ENCODE measurements around the gene DGKB. TPM values are rescaled to one million over a fixed set of nuclear protein-coding genes. Genes with fewer than 3 reads are reported as not detected.

DGKB gene
- total RNA-seq, 5 donors from 2014 or later (not counting 1 experiment from before 2014, with no cell fraction given): not detected

DNA sequence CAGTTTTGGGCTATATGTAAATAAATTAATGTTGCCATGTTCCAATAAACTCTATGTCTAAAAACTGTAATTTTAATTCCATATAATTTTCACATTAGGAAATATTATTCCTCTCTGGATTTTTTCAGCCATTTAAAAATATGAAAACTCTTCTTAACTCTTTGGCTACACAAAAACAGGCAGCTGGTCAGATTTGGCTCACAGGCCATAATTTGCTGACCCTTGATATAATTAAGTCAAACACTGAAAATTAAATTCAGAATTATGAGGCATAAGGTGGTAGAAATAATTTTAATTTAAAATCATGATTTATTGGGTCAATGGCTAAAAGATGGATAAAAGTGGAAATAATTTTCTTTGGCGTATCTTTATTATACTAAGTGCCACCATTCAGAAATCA lies 746.1 kb downstream of the DGKB start:
- peaks cover 0 to 15% (median 0%) of the 10 kb centered on the region in 3 donors for H3K9me3 Mint-ChIP-seq
- H3K27me3 Mint-ChIP-seq: no peaks in the 10 kb centered on the region
- Histone ChIP-seq H3K27me3 (replicated peaks in 1 of 2; ENCODE audit: control insufficient read depth in 2 of 2, extremely low read depth in 1 of 2, insufficient read depth in 2 of 2, low read length in 1 of 2) (no peaks in the 10 kb centered on the region), H3K27ac (ENCODE audit: low read length) (no peak overlapping the region), H3K36me3 (ENCODE audit: control insufficient read depth in 2 of 2, extremely low read depth in 1 of 2, insufficient read depth in 1 of 2, low read length in 1 of 2) (no peaks in the 10 kb centered on the region), H3K4me3 (ENCODE audit: control insufficient read depth in 1 of 2, extremely low read depth in 1 of 2, low read length in 1 of 2) (no peak overlapping the region), H3K4me1 (ENCODE audit: control insufficient read depth in 1 of 2, extremely low read depth in 1 of 2, insufficient read depth in 2 of 2, low read length in 2 of 2) (no peaks in the 10 kb centered on the region), H3K9me3 (no peaks in the 10 kb centered on the region)
- peaks cover 0 to 3% (median 0%) of the 10 kb centered on the region in 3 donors for H3K4me1 Mint-ChIP-seq
- POLR2A ChIA-PET: no interaction called here
- H3K4me3 Mint-ChIP-seq: no peak overlapping the region
- H3K36me3 Mint-ChIP-seq: no peaks in the 10 kb centered on the region
- ATAC-seq (replicated peaks in 1 of 4) (no peak), DNase-seq (no peak)
- H3K27ac Mint-ChIP-seq: no peak overlapping the region
- WGBS (ENCODE audit: insufficient coverage): no CpG with 5 or more reads among the region's 1 CpG
- CTCF ChIA-PET: interaction anchor here in 1 of 2 donors (0.7 kb wide), 1 partner anchor 27 kb away, joined by 3 read pairs; no protein-coding TSS in a partner anchor

DNA sequence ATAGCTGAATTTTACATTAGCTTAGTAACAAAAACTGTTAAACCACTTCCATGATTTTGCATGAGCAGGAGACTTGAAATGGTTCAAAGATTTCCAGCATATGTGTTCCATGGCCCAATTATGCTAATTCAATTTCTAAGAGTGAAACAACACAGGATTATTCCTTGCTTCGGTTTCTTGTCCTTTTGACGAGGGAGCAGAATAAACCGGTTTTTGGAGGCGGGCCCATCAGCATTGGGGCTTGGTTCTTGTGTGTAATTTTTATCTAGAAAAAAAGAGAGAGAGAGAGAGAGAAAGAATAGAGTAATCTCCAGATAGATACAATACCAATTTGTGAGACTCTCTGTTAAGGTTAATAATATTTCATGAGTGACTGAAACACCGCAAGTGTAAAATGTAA lies 753.6 kb downstream of the DGKB start:
- H3K4me1 Mint-ChIP-seq: peaks cover 0 to 3% (median 0%) of the 10 kb centered on the region in 3 donors
- no peak overlapping the region for H3K27ac Mint-ChIP-seq
- no peak overlapping the region for H3K4me3 ChIP-seq (ENCODE audit: control insufficient read depth in 1 of 2, extremely low read depth in 1 of 2, low read length in 1 of 2)
- H3K27me3 Mint-ChIP-seq: no peaks in the 10 kb centered on the region
- POLR2A ChIA-PET: no interaction called here
- no peaks in the 10 kb centered on the region for H3K9me3 Mint-ChIP-seq
- ATAC-seq (replicated peaks in 1 of 4): no peak
- no peaks in the 10 kb centered on the region for H3K9me3 ChIP-seq
- no peaks in the 10 kb centered on the region for H3K36me3 ChIP-seq (ENCODE audit: control insufficient read depth in 2 of 2, extremely low read depth in 1 of 2, insufficient read depth in 1 of 2, low read length in 1 of 2)
- H3K4me1 ChIP-seq (ENCODE audit: control insufficient read depth in 1 of 2, extremely low read depth in 1 of 2, insufficient read depth in 2 of 2, low read length in 2 of 2): no peaks in the 10 kb centered on the region
- no peaks in the 10 kb centered on the region for H3K27me3 ChIP-seq (replicated peaks in 1 of 2; ENCODE audit: control insufficient read depth in 2 of 2, extremely low read depth in 1 of 2, insufficient read depth in 2 of 2, low read length in 1 of 2)
- H3K36me3 Mint-ChIP-seq: no peaks in the 10 kb centered on the region
- no peak overlapping the region for H3K27ac ChIP-seq (ENCODE audit: low read length)
- no peak for DNase-seq
- CTCF ChIA-PET: interaction anchor here in 1 of 2 donors (0.6 kb wide), 1 partner anchor 29 kb away, joined by 7 read pairs; no protein-coding TSS in a partner anchor
- WGBS (ENCODE audit: insufficient coverage): no CpG with 5 or more reads among the region's 5 CpGs
- no peak overlapping the region for H3K4me3 Mint-ChIP-seq

DNA sequence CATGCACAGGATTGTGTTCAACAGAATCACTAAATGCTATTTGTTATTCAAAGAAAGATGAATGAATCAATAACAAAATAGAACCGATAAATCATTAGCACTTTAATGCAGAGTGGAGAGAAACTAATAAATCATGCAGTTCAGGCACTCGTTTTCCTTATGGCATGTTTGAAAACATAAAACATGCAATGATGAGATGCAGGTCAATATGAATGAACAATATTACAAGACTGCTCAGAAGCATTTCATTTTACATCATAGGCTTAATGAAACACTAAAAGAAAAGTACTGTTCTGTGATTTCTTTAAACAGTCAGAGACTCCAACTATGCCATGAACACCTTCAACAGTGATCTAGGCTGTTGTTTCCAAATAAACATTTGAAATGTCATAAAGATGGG lies 755.0 kb downstream of the DGKB start:
- H3K27ac ChIP-seq (ENCODE audit: low read length): no peak overlapping the region
- no peaks in the 10 kb centered on the region for H3K27me3 Mint-ChIP-seq
- H3K9me3 Mint-ChIP-seq: peaks cover 0 to 2% (median 0%) of the 10 kb centered on the region in 3 donors
- no peak overlapping the region for H3K27ac Mint-ChIP-seq
- no peaks in the 10 kb centered on the region for H3K36me3 Mint-ChIP-seq
- H3K4me1 ChIP-seq (ENCODE audit: control insufficient read depth in 1 of 2, extremely low read depth in 1 of 2, insufficient read depth in 2 of 2, low read length in 2 of 2): no peaks in the 10 kb centered on the region
- ChIA-PET POLR2A (interaction anchor here in 1 of 2 donors (0.7 kb wide), 1 partner anchor 11 kb away, joined by 4 read pairs; no protein-coding TSS in a partner anchor), CTCF (no interaction called here)
- H3K4me1 Mint-ChIP-seq: peaks cover 0 to 3% (median 0%) of the 10 kb centered on the region in 3 donors
- no peaks in the 10 kb centered on the region for H3K36me3 ChIP-seq (ENCODE audit: control insufficient read depth in 2 of 2, extremely low read depth in 1 of 2, insufficient read depth in 1 of 2, low read length in 1 of 2)
- no peaks in the 10 kb centered on the region for H3K27me3 ChIP-seq (replicated peaks in 1 of 2; ENCODE audit: control insufficient read depth in 2 of 2, extremely low read depth in 1 of 2, insufficient read depth in 2 of 2, low read length in 1 of 2)
- DNase-seq: no peak
- ATAC-seq (replicated peaks in 1 of 4): no peak
- no peaks in the 10 kb centered on the region for H3K9me3 ChIP-seq
- no CpG with 5 or more reads among the region's 2 CpGs for WGBS (ENCODE audit: insufficient coverage)
- H3K4me3 ChIP-seq (ENCODE audit: control insufficient read depth in 1 of 2, extremely low read depth in 1 of 2, low read length in 1 of 2): no peak overlapping the region
- H3K4me3 Mint-ChIP-seq: no peak overlapping the region

DNA sequence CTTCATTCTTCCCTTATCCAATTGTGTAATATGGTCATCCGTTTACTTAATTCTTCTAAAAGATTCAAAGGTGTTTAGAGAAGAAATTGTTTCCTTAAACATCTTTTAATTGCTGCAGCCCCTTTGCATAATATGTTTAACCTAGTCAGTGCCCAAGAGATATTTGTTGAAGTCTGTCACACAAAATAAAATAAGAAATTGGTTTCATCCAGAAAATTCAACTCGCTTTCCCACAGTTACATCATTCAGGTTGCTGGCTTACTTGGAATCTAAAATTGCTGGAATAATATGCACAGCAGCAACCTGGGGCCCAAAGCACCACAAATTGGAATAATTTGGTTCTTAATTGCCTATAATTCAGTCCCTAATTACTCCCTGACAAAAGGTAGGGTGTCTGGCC lies 758.0 kb downstream of the DGKB start:
- no CpG with 5 or more reads among the region's 2 CpGs for WGBS (ENCODE audit: insufficient coverage)
- no peaks in the 10 kb centered on the region for H3K27me3 Mint-ChIP-seq
- H3K9me3 Mint-ChIP-seq: peaks cover 0 to 2% (median 0%) of the 10 kb centered on the region in 3 donors
- H3K4me1 Mint-ChIP-seq: no peaks in the 10 kb centered on the region
- H3K27ac ChIP-seq (ENCODE audit: low read length): no peak overlapping the region
- DNase-seq: no peak
- no peaks in the 10 kb centered on the region for H3K4me1 ChIP-seq (ENCODE audit: control insufficient read depth in 1 of 2, extremely low read depth in 1 of 2, insufficient read depth in 2 of 2, low read length in 2 of 2)
- H3K27me3 ChIP-seq (replicated peaks in 1 of 2; ENCODE audit: control insufficient read depth in 2 of 2, extremely low read depth in 1 of 2, insufficient read depth in 2 of 2, low read length in 1 of 2): no peaks in the 10 kb centered on the region
- no peak overlapping the region for H3K27ac Mint-ChIP-seq
- ChIA-PET POLR2A (no interaction called here), CTCF (interaction anchor here in 1 of 2 donors (0.9 kb wide), 1 partner anchor 8 kb away, joined by 3 read pairs; no protein-coding TSS in a partner anchor)
- no peaks in the 10 kb centered on the region for H3K36me3 Mint-ChIP-seq
- H3K36me3 ChIP-seq (ENCODE audit: control insufficient read depth in 2 of 2, extremely low read depth in 1 of 2, insufficient read depth in 1 of 2, low read length in 1 of 2): no peaks in the 10 kb centered on the region
- no peak overlapping the region for H3K4me3 ChIP-seq (ENCODE audit: control insufficient read depth in 1 of 2, extremely low read depth in 1 of 2, low read length in 1 of 2)
- H3K4me3 Mint-ChIP-seq: no peak overlapping the region
- no peaks in the 10 kb centered on the region for H3K9me3 ChIP-seq
- no peak for ATAC-seq (replicated peaks in 1 of 4)

DNA sequence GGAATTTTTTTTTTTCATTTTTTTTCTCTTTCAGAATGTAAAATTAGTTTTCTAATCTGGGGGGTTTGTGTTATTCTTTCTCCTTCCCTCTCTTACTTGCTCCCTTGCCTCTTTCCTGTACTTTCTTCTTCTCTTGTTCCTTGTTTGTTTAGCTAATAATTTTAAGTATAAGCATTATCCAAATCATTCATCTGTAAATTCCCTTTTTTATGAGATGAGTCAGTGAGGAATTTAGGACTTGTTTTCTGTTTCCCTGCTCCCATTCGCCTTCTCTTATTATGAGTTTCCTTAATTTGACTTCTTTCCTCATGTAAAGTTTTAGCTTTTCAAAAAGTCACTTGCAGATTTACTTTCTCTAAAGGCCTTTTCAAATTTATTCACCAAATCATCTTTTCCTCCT lies 758.4 kb downstream of the DGKB start:
- CTCF ChIA-PET: no interaction called here
- no CpG with 5 or more reads among the region's 1 CpG for WGBS (ENCODE audit: insufficient coverage)
- no peak overlapping the region for H3K4me3 ChIP-seq (ENCODE audit: control insufficient read depth in 1 of 2, extremely low read depth in 1 of 2, low read length in 1 of 2)
- ATAC-seq (replicated peaks in 1 of 4): no peak
- H3K36me3 ChIP-seq (ENCODE audit: control insufficient read depth in 2 of 2, extremely low read depth in 1 of 2, insufficient read depth in 1 of 2, low read length in 1 of 2): no peaks in the 10 kb centered on the region
- no peaks in the 10 kb centered on the region for H3K27me3 ChIP-seq (replicated peaks in 1 of 2; ENCODE audit: control insufficient read depth in 2 of 2, extremely low read depth in 1 of 2, insufficient read depth in 2 of 2, low read length in 1 of 2)
- no peaks in the 10 kb centered on the region for H3K4me1 ChIP-seq (ENCODE audit: control insufficient read depth in 1 of 2, extremely low read depth in 1 of 2, insufficient read depth in 2 of 2, low read length in 2 of 2)
- H3K9me3 ChIP-seq: no peaks in the 10 kb centered on the region
- Mint-ChIP-seq H3K9me3 (peaks cover 0 to 2% (median 0%) of the 10 kb centered on the region in 3 donors), H3K4me3 (no peak overlapping the region), H3K36me3 (no peaks in the 10 kb centered on the region), H3K27ac (no peak overlapping the region), H3K27me3 (no peaks in the 10 kb centered on the region), H3K4me1 (no peaks in the 10 kb centered on the region)
- H3K27ac ChIP-seq (ENCODE audit: low read length): no peak overlapping the region
- DNase-seq: no peak
- POLR2A ChIA-PET: no interaction called here

DNA sequence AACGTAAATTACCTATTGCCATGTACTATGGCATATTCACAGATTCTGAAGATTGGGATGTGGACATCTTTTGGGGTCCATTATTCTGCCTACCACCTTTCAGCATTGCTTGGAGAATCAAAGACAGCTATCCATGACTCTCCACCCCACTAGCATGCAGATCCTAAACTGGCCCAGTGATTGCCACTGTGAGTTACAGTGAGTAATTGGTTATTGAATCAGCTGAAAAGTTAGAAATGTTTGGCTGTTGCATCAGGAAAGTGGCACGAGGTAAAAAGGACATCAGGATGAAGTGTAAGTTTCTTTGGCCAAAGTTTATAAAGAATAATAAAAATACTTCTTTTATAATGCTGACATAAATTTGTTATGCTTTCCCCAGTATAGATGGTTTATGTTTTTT lies 764.9 kb downstream of the DGKB start:
- H3K4me3 ChIP-seq (ENCODE audit: control insufficient read depth in 1 of 2, extremely low read depth in 1 of 2, low read length in 1 of 2): no peak overlapping the region
- ChIA-PET CTCF (interaction anchor here in 1 of 2 donors (0.6 kb wide), 1 partner anchor 18 kb away, joined by 3 read pairs; no protein-coding TSS in a partner anchor), POLR2A (no interaction called here)
- H3K4me1 ChIP-seq (ENCODE audit: control insufficient read depth in 1 of 2, extremely low read depth in 1 of 2, insufficient read depth in 2 of 2, low read length in 2 of 2): no peaks in the 10 kb centered on the region
- no peaks in the 10 kb centered on the region for H3K27me3 ChIP-seq (replicated peaks in 1 of 2; ENCODE audit: control insufficient read depth in 2 of 2, extremely low read depth in 1 of 2, insufficient read depth in 2 of 2, low read length in 1 of 2)
- DNase-seq: no peak
- H3K9me3 Mint-ChIP-seq: peaks cover 0 to 3% (median 0%) of the 10 kb centered on the region in 3 donors
- no peak for ATAC-seq (replicated peaks in 1 of 4)
- no peaks in the 10 kb centered on the region for H3K9me3 ChIP-seq
- no peak overlapping the region for H3K27ac Mint-ChIP-seq
- no CpG with 5 or more reads among the region's 2 CpGs for WGBS (ENCODE audit: insufficient coverage)
- H3K27me3 Mint-ChIP-seq: no peaks in the 10 kb centered on the region
- no peak overlapping the region for H3K27ac ChIP-seq (ENCODE audit: low read length)
- no peaks in the 10 kb centered on the region for H3K4me1 Mint-ChIP-seq
- no peak overlapping the region for H3K4me3 Mint-ChIP-seq
- no peaks in the 10 kb centered on the region for H3K36me3 Mint-ChIP-seq
- H3K36me3 ChIP-seq (ENCODE audit: control insufficient read depth in 2 of 2, extremely low read depth in 1 of 2, insufficient read depth in 1 of 2, low read length in 1 of 2): no peaks in the 10 kb centered on the region

DNA sequence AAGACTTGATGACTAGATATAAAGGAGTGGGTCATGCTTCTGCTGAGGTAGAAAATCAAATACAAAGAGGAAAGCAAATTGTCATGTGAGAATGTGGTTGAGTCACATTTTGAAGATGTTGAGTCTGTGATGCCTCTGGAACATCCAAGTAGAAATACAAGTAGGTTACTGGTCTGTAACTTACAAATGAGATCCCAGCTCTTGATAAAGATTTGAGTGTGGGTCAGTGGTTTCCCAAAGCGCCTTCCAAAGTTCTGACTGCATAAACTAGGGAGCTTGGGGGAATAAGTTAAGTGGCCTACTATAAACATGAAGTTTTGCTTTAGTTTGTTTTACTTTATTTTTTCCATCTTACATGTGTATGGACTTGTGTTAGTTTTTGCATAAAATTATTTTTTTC lies 768.8 kb downstream of the DGKB start:
- Histone ChIP-seq H3K27ac (ENCODE audit: low read length) (no peak overlapping the region), H3K27me3 (replicated peaks in 1 of 2; ENCODE audit: control insufficient read depth in 2 of 2, extremely low read depth in 1 of 2, insufficient read depth in 2 of 2, low read length in 1 of 2) (no peaks in the 10 kb centered on the region), H3K4me3 (ENCODE audit: control insufficient read depth in 1 of 2, extremely low read depth in 1 of 2, low read length in 1 of 2) (no peak overlapping the region), H3K9me3 (no peaks in the 10 kb centered on the region), H3K36me3 (ENCODE audit: control insufficient read depth in 2 of 2, extremely low read depth in 1 of 2, insufficient read depth in 1 of 2, low read length in 1 of 2) (no peaks in the 10 kb centered on the region), H3K4me1 (ENCODE audit: control insufficient read depth in 1 of 2, extremely low read depth in 1 of 2, insufficient read depth in 2 of 2, low read length in 2 of 2) (no peaks in the 10 kb centered on the region)
- WGBS (ENCODE audit: insufficient coverage): no CpG with 5 or more reads among the region's 1 CpG
- CTCF ChIA-PET: no interaction called here
- no peaks in the 10 kb centered on the region for H3K4me1 Mint-ChIP-seq
- no peak overlapping the region for H3K27ac Mint-ChIP-seq
- POLR2A ChIA-PET: no interaction called here
- DNase-seq: no peak
- no peaks in the 10 kb centered on the region for H3K36me3 Mint-ChIP-seq
- no peak overlapping the region for H3K4me3 Mint-ChIP-seq
- ATAC-seq (replicated peaks in 1 of 4): no peak
- peaks cover 0 to under 1% (median 0%) of the 10 kb centered on the region in 3 donors for H3K9me3 Mint-ChIP-seq
- H3K27me3 Mint-ChIP-seq: peaks cover 0 to 2% of the 10 kb centered on the region in 2 donors
